Measurements from ENCODE around the gene JAZF1.

DNA sequence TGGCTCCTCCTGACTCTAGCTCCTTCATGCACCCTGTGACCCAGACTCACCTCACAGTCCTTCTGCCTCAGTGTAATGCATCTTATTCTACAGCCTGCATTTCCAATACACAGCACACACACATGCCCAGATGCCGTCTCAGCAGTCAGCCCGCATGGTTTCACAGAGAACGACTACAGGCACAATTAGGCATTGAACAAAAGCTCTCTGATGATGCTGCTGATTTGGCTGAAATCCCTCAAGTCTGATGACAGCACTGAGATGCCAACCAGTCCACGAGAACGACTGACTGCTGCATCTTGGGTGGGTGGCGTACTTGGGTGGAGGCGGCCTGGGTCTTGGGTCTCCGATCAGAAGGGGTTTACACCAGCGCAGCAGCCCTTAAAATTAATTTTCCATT, 240.3 kb downstream of the JAZF1 start:
- no peak for TF ChIP-seq POLR2A (IDR thresholded peaks at IDR 0.05)
- TF ChIP-seq, protein P1, sequence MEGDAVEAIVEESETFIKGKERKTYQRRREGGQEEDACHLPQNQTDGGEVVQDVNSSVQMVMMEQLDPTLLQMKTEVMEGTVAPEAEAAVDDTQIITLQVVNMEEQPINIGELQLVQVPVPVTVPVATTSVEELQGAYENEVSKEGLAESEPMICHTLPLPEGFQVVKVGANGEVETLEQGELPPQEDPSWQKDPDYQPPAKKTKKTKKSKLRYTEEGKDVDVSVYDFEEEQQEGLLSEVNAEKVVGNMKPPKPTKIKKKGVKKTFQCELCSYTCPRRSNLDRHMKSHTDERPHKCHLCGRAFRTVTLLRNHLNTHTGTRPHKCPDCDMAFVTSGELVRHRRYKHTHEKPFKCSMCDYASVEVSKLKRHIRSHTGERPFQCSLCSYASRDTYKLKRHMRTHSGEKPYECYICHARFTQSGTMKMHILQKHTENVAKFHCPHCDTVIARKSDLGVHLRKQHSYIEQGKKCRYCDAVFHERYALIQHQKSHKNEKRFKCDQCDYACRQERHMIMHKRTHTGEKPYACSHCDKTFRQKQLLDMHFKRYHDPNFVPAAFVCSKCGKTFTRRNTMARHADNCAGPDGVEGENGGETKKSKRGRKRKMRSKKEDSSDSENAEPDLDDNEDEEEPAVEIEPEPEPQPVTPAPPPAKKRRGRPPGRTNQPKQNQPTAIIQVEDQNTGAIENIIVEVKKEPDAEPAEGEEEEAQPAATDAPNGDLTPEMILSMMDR (IDR thresholded peaks at IDR 0.05 in 4 of 5, conservative IDR thresholded peaks at IDR 0.05 in 1 of 5): no peak
